LNCaP clone FGC (cell line): ENCODE results near the gene CDK4.

Source experiments
- DNase-seq: peaks from one replicate; pipeline ENCODE4 v3.0.0-alpha.2; 2011; ENCODE audit warnings: low read depth
- H3K4me3 ChIP-seq: 2 replicates; pipeline ENCODE4 v1.5.1; 2011; ENCODE audit warnings: mild to moderate bottlenecking, low read depth, low read length, control low read depth
- TF ChIP-seq, protein P1 (sequence below): IDR thresholded peaks from 2 replicates; pipeline ENCODE4 v1.5.1; 2012; ENCODE audit warnings: mild to moderate bottlenecking; ENCODE audit not compliant: control insufficient read depth, insufficient read depth; ENCODE audit errors: extremely low read depth

Gene CDK4

DNA sequence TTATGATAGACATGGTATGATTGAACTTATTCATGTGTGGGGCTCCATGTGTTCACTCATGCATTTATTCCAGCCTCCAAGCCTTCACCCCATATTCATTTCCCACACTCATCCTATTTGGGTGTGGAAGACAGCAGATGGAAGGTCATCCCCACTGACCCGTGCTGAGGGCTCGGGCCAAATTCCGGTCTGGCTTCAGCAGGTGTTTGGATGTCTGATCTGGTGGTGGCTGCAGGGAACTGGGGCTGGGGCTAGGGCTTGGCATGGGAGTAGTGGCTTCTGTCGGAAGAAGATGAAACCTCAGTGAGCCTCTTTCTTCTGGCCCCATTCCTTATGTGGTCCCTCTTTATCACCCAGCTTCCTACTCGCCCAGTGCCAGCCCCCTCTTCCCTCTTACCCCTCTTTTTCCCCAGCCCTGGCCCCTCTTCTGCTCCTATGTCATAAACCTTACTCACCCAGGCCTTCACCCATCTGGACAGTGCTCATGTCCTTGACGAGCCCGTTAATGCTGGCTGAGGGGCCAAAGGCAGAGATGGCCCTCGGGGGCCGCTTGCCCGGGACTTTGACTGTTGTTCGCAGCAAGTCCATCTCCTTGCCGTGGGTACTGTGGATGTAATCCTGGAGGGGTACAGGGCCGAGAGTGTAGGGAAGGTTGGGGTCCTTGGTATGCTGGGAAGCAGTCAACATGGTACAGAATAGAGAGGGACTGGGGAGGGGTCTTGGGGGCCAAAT lies 21.6 kb downstream of the CDK4 start:
- DNase-seq, result no peak
- TF ChIP-seq, protein P1, sequence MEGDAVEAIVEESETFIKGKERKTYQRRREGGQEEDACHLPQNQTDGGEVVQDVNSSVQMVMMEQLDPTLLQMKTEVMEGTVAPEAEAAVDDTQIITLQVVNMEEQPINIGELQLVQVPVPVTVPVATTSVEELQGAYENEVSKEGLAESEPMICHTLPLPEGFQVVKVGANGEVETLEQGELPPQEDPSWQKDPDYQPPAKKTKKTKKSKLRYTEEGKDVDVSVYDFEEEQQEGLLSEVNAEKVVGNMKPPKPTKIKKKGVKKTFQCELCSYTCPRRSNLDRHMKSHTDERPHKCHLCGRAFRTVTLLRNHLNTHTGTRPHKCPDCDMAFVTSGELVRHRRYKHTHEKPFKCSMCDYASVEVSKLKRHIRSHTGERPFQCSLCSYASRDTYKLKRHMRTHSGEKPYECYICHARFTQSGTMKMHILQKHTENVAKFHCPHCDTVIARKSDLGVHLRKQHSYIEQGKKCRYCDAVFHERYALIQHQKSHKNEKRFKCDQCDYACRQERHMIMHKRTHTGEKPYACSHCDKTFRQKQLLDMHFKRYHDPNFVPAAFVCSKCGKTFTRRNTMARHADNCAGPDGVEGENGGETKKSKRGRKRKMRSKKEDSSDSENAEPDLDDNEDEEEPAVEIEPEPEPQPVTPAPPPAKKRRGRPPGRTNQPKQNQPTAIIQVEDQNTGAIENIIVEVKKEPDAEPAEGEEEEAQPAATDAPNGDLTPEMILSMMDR, result no peak
- no peak overlapping the region for H3K4me3 ChIP-seq

DNA sequence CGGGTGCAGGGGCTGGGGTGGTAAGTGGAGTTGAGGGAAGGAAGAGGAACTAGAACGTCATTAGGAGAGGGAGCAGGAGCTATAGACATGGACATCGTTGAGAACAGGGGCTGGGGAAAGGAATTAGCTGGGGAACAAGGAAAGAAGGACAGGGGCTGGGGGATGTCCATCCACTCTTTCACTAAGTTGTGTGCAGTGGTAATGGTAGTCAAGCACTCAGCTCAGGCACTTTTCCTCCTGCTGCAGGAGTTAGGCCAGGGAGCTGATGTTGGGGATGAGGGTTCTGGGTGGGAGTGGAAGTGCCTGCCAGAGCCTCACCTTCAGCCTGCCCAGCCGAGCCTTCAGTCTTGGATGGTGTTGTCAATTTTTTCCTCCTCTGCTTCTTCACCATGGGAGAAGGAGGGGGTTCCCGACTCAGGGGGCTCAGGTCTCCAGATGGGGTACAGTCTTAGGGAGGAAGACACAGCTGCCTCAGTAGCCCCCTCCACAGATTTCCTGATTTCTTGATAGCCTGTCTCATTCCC lies 22.7 kb downstream of the CDK4 start:
- no peak overlapping the region for H3K4me3 ChIP-seq
- no peak for DNase-seq
- TF ChIP-seq, protein P1, result no peak

DNA sequence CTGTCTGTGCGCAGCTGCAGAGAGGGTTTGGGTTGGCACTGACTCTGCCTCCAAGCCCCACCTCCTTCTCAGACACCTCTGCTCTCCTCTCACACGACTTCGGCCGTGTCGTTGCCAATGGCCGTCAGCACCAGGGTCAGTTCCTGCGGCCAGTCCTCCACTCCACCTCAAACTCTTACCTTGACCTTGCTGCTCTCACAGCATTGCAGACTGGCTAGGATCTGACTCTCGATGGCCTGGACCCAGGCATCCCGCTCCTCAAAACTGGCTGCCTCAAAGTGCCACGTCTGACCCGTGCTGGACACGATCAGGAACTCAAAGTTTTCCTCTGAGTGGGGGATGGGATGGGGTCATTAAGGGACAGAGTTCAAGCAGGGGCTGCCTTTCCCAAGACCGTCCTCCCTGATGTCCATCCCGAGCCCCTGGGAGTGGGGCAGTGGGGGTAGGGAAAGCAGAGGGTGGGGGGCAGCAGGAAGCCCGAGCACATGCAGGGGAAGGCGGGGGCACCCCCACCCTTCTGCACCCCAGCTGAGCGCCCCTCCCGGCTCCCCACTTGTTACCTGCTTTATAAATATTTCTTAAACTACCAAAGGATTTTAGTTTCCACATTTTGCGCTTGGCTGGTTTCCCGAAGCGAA lies 24.2 kb downstream of the CDK4 start:
- H3K4me3 ChIP-seq, result peak overlapping the region; percentile 53
- peak; percentile 59 for DNase-seq

DNA sequence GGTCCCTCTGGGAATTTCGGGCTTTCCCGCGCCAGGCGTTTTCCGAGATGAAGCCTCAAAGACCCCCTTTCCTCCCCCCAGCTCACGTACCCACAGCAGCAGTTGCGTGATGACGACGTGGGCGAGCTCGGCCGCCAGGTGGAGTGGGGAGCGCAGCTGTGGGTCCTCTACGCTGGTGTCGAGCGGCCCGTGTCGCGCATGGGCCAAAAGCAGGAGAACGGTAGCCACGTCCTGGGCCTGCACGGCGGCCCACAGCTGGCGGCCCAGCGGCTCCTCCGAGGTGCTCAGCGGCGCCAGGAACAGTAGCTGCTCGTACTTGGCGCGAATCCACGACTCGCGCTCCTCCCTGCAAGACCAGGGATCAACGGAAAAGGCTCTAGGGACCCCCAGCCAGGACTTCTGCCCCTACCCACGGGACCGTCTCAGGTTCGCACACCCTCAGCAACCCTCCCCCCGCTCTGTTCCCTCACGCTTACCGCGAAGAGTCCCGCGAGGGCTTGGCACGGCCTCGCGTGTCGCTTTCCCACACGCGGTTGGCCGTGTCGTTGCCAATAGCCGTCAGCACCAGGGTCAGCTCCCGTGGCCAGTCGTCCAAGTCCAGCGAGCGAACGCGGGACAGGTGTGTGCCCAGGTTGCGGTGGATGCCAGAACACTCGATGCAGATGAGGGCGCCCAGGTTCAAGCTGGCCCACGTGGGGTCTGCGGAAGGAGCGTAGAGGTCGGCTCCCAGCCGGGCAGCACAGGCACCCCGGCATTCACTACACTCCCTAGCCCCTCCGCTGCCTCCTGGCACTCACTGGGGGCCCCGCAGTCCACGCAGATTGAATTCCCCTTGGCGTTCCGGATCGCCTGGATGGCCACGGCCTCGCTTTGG lies 25.0 kb downstream of the CDK4 start:
- DNase-seq, result peak; percentile 40
- TF ChIP-seq, protein P1, result no peak
- peak overlapping the region; percentile 53 for H3K4me3 ChIP-seq

More for the DNA sequence above, 24.2 kb downstream of the CDK4 start:
- TF ChIP-seq, protein P1, result no peak

DNA sequence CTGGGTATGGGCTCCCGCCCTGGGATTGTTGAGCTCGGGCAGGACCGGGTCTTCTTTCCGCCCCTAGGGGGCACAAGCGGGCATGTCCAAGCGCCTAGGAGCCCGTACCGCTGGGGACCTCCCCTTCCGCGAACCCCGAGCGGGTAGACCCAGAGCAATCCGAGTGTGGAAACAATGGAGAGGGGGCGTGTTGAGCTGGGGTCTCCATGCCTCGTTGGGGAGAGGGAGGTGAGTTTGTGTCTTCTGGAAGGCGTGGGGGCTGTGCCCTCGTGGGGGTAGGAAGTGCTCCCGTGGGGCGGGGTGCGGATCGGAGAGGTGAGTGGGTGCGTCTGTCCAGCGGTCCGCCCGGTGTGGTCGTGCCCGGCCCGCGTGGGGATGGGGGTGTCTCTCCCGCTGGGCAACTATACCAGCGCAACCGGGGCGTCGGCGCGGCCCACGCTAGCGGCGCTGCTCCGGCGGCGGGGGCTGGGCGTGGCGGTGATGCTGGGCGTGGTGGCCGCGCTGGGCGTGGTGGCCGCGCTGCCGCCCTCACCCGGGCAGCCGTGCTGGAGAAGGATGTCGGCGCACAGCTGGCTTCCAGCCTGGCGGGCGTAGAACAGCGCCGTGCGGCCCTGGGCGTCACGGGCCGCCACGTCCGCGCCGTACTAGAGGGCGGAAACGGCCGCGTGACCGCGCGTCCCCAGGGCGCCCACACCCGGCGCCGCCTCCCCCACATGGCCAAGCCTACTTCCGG lies 25.8 kb downstream of the CDK4 start:
- DNase-seq, result no peak
- TF ChIP-seq, protein P1, result peak; percentile 62
- peak overlapping the region; percentile 53 for H3K4me3 ChIP-seq

DNA sequence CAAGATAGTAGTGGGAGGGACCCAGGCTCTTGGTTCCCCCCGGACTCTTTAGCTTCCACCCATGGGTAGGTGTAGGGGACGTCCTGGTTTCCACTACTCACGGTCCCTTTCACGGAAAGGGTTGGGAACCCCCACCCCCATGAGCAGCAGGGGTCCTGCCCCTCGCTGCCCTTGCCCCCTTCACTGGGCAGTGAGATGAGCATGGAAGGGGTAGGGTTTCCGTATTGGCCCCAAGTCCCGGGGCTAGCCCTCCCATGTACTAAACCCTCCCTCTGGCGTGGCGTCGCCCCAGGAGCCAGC lies 26.3 kb downstream of the CDK4 start:
- DNase-seq, result no peak
- TF ChIP-seq, protein P1, result no peak
- H3K4me3 ChIP-seq, result peak overlapping the region; percentile 53
